HG02885 (cell line): Measurements from ENCODE around the gene BLOC1S3.

ENCODE experiments used
- ATAC-seq: cut with Tn5 transposase; IDR thresholded peaks from one replicate; pipeline ENCODE4 v1.9.1; 2021; ENCODE audit warnings: mild to moderate bottlenecking; ENCODE audit not compliant: unreplicated experiment, poor library complexity

The BLOC1S3 gene, protein sequence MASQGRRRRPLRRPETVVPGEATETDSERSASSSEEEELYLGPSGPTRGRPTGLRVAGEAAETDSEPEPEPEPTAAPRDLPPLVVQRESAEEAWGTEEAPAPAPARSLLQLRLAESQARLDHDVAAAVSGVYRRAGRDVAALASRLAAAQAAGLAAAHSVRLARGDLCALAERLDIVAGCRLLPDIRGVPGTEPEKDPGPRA

DNA sequence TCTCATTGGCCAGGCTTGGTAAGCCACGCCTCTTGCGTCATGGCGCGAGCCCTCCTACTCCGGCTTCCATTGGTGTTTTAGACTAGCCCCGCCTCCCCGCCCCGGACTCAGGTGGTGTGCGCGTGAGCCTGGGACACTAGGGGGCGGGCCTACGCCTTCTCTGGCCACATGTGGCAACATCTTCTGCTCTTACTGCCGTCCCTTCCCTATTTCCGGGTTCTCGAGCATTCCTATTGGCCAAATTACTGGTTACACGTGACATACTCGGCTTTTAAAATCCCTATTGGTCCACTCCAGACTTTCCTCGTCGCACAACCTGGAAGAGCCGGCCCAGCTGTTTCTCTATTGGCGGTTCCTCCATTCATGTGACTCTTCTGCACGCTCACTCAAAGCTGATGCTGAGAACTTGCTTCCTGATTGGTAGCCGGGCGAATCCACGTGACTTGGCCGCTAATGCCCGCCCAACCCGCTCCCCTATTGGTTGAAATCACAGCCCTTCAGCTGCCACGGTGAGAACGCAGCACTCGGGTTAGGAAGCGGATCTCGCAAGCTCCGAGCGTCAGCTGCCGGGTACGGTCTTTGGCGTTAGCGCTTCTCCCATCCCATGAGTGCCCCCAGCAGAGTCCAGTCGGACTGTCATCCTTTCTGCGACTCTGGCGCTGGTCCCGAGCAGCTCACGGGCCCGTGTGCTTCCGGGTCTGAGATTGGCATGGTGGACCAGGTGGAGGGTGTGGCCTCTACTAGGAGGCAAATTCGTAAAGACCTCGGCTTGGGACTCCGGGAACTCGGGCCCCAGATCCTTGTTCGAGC is at the start of gene BLOC1S3:
TSS of gene BLOC1S3 (plus strand) at position 523 of the 810 bp plus-strand sequence. CDS start 513 bp downstream, outside the sequence.
- peak; percentile 83 for ATAC-seq

DNA sequence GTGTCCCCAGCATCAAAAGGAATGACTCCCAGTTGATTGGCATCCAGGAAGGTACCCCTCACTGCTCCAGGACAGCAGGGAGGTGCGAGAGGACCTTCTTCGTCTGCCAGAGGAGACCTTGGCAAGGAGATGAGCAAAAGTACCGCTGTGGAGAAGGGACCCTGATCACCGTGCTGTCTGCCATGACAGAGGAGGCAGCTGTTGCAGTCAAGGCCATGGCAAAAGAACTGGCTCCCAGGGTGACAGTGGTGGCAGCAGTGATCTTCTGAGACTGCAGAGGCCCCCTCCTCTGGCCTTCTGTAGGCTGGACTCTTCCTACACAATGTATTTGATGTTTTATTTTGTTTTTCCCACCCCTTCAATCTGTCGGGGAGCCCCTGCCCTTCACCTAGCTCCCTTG is 49.8 kb upstream of the BLOC1S3 start:
- no peak for ATAC-seq

DNA sequence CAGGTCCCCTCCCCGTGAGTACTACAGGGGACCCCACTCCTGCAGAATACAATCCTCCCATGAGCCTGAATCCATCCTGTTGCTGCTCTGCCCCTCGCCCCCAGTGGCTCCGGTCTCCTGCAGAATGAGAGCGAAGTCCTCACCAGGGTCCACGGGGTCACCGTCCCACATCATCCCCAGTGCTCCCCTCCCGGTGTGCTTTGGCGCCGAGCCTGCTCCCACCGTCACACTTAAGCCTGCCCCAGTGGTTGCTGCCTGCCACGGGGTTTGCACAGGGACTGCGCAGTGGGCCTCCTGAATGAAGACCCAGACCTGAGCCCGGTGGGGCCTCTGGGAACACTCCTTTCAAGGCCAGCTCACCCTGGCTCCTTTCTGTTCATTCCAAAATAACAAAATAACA is 48.3 kb upstream of the BLOC1S3 start:
- no peak for ATAC-seq

DNA sequence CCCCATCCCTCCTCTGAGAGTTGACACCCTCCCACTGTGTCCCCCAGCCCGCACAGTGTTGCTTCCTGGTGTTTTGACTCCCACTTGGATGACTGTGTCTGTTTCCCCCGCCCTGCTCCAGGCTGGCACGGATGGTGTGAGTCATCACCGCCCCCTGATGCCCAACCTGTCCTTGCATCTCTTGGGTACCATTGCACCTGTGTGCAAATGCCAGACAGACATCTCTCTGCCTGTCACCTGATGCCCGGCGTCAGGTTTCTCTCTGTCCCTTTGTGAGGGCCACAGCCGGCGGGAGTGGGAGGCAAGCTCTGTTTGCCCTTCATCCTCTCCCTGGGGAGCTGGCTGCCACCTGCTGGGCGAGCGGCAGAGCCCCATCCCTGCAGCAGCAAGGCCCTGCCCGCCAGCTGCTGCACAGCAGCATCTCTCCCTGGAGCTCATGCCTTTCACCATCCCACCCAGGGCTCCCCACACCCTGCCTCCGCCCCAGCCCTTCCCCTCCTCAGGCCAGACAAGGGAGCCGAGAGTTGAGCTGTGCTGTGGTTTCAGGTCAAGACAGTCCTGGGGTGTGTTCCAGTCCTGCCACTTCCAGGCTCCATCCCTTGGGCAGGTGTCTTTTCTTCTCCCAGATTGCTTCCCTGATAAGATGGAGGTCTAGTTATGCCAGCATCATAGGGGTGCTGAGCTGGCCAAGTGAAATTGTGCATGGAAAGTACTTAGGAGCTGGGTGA is 47.5 kb upstream of the BLOC1S3 start:
- ATAC-seq, result no peak

DNA sequence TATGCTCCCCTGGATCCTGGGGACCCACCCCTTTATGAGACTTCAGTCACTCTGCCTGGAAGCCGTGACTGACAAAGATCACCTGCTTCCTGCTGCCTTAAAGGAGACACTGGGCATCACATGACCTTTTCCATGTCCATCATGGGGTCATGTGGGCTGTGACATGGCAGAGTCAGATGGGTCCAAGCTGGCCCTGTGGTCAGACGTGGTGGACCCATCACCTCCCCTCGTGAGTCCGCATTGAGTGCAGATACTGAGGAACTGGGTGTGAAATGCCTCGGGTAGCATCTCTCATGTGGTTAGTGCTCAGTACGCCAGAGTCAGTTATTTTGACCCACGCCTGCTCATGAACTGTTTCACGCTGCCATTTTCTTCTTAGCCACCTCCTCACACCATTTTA is 44.9 kb upstream of the BLOC1S3 start:
- ATAC-seq, result no peak

DNA sequence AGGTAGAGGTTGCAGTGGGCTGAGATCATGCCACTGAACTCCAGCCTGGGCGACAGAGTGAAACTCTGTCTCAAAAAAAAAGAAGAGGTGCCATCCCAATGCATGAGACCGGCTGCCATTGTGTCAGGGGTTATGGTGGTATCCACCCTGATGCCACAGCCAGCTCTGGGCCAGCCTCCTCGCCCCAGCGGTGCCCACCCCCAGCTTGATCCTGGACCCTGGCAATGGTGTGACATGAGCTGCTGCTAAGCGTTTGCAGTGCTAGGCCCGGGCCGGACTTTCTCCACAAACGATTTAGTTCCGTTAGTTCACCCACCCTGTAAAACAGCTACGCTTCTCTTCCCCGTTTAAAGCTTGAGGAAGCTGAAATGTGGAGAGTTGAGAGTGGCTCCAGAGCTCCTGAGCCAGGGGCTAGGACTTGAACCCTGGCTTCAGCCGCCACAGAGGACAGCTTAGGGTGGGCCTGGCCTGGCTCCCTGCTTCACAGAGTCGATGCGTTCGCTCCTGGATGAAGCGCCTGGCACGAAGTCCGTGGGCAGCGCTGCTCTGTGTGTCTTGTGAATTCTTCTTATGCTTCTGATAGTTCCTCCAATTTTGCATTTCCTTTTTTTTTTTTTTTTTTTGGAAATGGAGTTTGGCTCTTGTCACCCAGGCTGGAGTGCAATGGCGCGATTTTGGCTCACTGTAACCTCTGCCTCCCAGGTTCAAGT is 43.3 kb upstream of the BLOC1S3 start:
- no peak for ATAC-seq

DNA sequence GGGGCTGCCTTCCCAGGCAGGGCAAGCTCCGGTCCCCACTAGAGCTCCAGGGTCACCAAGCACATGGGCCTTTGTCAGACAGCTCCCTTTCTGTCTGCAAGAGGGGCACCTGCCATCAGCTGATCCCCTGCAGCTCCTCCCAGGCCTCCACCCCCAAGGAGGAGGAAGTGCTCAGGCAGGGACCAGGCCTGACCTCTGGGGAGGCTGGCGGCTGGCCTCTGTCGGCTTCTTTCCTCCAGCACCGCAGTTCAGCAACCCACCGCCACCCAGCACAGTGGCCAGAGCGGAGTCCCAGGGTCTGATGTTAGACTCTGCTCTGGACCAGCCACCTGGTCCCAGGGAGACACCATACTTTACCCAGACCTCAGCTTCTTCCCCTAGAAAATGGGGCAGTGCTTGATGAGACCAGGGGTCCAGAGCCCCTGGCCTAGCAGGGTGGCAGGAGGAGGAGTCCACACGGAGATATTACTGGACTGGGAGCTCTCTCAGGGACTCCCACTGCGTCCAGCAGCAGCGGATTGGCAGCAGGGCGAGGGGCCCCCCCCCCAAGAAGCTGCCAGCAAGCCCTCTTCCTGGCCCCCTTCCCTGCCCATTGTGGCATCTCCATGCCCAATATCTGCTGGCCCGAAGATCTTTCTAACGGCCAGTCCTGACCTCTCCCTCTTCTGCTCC is 41.9 kb upstream of the BLOC1S3 start:
- no peak for ATAC-seq

DNA sequence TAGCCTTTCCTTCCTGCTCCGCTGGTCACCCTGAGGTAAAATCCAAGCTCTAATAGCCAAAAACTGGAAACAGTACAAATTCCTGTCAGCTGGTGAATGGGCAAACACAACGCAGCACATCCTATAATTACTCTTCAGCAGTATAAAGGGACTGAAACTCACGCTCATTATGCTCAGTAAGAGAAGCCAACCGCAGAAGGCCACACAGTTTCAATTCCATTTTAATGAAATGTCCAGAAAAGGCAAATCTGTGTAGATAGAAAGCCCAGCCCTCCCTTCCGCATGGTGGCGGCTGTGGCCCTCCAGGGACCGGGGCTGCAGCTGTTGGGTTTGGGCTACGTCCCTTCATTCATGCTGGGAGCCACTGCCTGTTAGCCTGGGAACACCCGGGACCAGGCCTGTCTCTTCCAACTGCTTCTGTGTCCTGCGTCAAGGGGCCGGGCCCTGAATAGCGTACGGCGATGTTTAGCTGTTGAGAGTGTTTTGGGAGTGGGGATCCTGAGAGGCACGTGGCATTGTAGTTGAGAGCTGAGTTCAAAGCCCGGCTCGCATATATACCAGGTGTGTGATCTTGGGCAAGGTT is 41.3 kb upstream of the BLOC1S3 start:
- no peak for ATAC-seq

DNA sequence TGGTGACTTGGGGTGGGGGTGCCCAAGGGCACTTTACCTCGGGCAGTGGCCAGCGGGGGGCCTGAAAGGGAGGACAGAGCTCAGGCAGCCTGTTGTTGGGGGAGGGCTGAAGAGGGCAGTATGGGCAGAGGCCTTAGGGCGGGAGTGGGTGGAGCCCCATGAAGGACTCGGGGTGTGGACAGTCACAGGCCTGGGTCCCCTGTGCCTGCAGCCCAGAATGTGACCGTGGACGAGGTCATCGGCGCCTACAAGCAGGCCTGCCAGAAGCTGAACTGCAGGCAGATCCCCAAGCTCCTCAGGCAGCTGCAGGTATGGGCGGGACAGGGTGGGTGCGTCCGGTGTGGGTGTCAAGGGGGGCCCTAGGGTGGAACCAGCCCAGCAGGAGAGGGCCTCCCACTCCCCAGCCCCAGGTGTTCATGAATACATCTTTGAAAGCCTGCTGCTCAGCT is 40.3 kb upstream of the BLOC1S3 start:
- no peak for ATAC-seq

DNA sequence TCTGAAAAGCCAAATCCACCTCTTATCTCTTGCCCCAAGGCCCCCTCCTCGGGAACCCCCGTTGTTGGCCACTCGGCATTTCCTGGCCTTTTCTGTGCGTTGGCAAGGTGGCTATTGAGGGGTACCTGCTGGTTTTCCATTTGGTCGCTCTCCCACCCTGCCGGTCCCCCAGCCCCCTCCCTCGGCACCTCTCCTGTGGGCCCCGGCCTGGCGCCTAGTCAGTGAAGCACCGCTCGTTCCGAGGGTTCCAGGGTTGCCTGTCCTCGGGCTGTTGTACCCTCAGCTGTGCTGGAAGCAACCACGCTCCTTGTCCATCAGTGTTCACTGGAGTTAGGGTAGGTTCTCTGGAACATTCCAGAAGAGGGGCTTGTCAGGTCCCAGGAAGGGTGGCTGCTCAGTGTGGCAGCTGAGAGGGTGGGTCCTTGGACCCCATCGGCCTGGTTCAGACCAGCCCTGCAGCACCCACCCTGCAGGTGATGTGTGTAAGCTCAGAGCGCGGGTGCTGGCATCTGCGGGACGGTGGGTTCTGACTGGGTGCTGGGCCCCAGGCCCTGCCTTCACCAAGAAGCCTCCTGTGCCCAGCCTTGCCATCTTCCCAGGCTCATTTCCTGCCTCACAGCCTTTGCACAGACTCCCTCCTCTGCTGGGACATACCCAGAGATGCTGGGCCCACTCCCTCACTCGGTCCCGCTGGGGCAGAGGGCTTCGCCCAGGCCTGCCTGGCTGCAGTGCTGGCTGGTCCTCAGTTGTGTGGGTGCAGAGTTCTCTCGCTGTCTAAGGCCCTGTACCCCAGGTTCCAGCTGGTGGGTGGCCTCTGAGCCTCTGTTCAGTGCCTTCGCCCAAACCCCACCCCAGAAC is 39.1 kb upstream of the BLOC1S3 start:
- ATAC-seq, result no peak

DNA sequence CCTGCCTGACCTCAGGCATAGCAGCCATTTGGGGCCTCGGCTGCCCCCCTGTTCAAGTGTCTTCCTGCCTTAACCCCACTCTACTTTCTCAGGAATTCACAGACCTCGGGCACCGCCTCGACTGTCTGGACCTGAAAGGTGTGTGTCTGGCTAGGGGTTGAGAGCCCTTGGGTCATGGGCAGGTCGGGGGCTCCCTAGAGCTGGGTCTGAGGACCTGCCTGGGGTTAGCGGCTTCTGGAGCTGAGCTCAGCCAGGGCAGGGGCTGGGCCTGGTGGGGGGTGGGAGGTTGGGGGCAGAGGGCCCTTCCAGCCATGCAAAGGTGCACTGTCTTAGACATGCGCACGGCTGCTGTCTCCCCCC is 38.5 kb upstream of the BLOC1S3 start:
- ATAC-seq, result no peak

DNA sequence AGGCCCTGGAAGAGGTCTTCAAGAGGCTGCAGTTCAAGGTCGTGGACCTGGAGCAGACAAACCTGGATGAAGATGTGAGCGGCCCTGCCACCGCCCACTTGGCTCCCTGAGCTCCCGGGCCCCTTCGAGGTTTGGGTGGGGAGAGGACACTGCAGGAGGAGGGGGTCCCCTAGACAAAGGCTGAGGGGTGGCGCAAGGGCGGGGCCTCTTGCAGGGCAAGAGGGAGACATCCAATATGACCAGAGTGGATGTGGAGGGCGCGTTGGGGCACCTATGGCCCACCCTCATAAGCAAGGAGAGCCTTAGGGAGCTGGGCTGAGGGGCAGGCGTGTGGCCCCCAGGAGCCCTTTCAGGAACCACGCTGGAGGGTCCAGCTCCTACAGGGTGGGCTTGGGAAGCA is 38.1 kb upstream of the BLOC1S3 start:
- ATAC-seq, result no peak

DNA sequence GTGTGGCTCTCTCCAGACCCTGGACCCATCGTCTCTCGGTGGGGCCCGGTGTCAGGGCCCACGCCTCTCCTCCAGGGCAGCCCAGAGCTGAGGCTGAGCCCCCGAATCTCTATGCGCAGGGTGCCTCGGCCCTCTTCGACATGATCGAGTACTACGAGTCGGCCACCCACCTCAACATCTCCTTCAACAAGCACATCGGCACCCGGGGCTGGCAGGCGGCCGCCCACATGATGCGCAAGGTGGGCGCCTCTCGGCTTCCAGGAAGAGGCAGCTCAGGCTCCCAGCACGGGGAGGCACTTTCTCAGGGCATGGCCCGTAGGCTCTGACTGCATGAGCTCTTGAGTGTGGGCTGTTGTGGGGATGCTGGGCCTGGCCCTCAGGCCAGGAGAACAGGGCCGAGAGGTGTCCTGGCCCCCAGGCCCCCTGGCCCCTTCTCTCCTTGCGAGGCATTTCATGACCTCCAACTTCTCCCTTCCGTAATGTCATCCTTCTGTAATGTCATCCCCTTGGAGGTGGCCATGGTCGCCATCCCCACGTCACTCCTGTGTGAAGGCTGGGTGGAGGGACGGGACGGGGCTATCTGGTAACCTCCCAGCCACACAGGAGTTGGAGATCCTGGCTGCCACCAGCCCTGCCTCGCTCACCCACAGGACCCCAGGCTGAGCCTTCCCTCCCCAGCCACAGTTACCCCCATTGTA is 37.2 kb upstream of the BLOC1S3 start:
- no peak for ATAC-seq

DNA sequence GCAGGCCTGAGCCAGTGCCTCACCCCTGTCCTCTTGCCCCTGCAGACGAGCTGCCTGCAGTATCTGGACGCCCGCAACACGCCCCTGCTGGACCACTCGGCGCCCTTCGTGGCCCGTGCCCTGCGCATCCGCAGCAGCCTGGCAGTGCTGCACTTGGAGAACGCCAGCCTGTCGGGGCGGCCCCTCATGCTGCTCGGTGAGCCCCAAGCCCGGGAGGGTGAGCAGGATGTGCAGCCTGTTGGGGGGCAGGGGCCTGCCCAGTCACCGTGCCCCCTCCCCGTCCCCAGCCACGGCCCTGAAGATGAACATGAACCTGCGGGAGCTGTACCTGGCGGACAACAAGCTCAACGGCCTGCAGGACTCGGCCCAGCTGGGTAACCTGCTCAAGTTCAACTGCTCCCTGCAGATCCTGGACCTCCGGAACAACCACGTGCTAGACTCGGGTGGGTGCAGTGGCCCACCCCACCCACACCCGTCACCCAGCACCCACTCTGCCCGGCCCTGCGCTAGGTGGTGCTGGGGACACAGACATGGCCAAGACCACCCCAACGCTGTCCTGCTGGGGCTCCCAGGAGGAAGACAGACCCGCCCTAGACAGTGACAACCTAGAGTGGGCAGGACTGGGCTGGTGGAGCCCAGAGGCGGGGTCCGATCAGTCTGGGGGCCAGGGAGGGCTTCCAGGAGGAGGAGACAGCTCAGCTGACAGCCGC is 36.4 kb upstream of the BLOC1S3 start:
- ATAC-seq, result no peak

DNA sequence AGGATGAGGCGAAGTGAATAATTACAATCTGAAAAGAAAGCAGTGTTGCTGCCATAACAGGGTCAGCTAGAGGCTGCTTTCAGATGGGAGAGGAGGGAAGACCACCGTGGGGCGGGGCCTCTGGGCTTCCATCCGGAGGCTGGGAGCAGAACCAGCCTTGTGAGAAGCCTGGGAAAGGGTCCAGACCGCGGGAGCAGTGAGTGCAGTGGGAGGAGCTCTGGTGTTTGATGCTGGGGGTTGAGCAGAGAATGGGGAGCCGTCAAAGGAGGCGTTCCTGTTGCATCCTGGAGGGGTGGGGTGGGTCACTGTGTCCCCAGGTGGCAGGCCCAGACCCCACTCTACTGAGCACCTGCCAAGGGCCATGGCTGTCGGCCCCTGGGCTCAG is 35.9 kb upstream of the BLOC1S3 start:
- ATAC-seq, result no peak

DNA sequence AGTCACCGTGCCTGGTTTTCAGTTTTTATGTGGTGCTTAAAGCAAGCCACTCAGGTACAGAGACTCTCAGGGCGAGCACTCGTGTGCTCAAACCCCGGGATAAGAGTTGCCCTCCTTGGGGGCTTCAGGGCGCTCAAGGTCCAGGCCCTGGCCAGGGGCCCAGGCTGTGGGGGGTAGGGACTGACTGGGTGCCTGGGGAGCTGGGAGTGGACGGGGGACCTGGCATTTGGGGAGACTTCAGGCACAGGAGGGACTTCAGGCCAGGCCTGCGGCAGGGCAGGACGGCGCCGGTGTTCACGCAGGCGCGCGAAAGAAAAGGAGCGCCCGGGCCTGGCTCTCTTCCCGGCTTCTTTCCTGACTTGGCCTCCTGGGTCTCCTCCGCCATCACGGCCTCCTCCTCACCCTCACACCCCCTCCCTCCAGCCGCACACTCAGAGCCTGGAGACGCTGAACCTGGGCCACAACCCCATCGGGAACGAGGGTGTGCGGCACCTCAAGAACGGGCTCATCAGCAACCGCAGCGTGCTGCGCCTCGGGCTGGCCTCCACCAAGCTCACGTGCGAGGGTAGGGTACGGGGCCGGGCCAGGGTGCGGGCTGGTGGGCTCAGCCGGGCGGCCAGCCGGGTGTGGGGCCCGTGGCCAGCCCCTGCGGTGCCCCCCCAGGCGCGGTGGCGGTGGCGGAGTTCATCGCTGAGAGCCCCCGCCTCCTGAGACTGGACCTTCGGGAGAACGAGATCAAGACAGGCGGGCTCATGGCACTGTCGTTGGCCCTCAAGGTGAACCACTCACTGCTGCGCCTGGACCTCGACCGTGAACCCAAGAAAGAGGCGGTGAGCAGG is 33.9 kb upstream of the BLOC1S3 start:
- ATAC-seq, result no peak
